BJ (cell line): ENCODE results near the gene TNRC6A. TPM values are rescaled to one million over a fixed set of nuclear protein-coding genes. Genes with fewer than 3 reads are reported as not detected.

Experiments used
- CTCF ChIA-PET: fragments of 350-600 bp; formaldehyde crosslinking; extraction: SDS; loops from one replicate; lab custom pipeline; 2021; ENCODE audit warnings: antibody characterized with exemption, inconsistent platforms; lab: Yijun Ruan, JAX
- POLR2A ChIA-PET: fragments of 300-600 bp; sonication (Branson Sonifier 250); formaldehyde crosslinking; extraction: SDS; loops from one replicate; lab custom pipeline; 2021; ENCODE audit warnings: antibody characterized with exemption; lab: Charles Lee
- DNase-seq: peaks from one replicate; pipeline ENCODE4 v3.0.0-alpha.2; 2011; ENCODE audit warnings: low read depth
- H3K27me3 ChIP-seq: 2 replicates; pipeline ENCODE4 v1.6.0; 2011; ENCODE audit warnings: low read length; ENCODE audit not compliant: control insufficient read depth, insufficient read depth
- H3K36me3 ChIP-seq: 2 replicates; pipeline ENCODE4 v1.5.1; 2011; ENCODE audit warnings: low read length; ENCODE audit not compliant: control insufficient read depth, insufficient read depth
- H3K4me3 ChIP-seq: 2 replicates; pipeline ENCODE4 v1.5.1; 2011; ENCODE audit warnings: low read depth, mild to moderate bottlenecking, control low read depth, low read length
- polyA plus RNA-seq: library from polyadenylated mRNA; depleted of rRNA; stranded (reverse); fragments of >200 nt; gene quantifications from 2 replicates; pipeline ENCODE4 v1.2.3, GENCODE V29; 2011
- TF ChIP-seq, protein P1 (sequence below): IDR thresholded peaks from 2 replicates; pipeline ENCODE4 v1.5.1; 2011; ENCODE audit warnings: low read depth, mild to moderate bottlenecking, control low read depth, inconsistent platforms, low read length, moderate library complexity; ENCODE audit not compliant: insufficient read depth

Gene TNRC6A
- polyA plus RNA-seq, 1 experiment: 44.8 TPM

DNA sequence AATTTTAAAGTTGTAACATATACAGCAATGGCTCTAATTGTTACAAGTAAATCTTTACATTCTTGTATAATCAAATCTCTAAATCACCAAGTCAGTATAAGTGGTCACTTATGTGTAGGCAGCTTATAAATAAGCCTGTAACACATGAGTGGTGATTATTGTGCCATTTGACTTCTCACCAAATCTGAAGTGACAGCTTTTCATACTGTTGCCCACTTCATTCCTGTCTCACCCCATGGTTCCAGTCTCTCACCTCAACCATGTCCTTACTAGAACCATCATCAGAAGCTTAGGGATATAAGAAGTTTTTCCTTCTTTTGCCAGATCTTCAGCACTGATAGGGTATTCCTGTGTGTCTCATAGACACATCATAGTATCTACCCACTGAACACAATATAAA is 23.5 kb downstream of the TNRC6A start:
- CTCF ChIA-PET: interaction anchor here (0.9 to 1.5 kb wide), 4 partner anchors 9 to 18 kb away, joined by 3 to 5 read pairs (median 4); no protein-coding TSS in a partner anchor

DNA sequence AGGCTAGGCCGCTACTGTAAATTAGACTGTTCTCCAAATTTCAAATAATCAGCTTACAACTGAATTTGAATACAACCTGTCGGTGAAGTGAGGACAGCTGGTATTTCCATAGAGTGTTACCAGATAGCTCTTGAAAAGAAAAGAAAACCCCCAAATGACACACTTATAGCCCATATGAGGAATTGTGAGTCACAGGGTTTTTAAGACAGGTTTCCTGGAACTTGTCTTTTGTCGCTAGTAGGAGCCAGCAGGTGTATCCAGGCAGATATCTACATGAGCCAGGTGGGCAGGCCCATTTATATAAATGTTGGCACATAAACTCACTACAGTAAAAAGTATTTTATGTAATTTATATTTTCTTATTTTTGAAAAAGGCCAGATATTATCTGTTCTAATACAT is 24.0 kb downstream of the TNRC6A start:
- CTCF ChIA-PET: interaction anchor here (0.9 to 1.5 kb wide), 4 partner anchors 9 to 19 kb away, joined by 3 to 5 read pairs (median 4); no protein-coding TSS in a partner anchor
- DNase-seq: no peak
- TF ChIP-seq, protein P1, sequence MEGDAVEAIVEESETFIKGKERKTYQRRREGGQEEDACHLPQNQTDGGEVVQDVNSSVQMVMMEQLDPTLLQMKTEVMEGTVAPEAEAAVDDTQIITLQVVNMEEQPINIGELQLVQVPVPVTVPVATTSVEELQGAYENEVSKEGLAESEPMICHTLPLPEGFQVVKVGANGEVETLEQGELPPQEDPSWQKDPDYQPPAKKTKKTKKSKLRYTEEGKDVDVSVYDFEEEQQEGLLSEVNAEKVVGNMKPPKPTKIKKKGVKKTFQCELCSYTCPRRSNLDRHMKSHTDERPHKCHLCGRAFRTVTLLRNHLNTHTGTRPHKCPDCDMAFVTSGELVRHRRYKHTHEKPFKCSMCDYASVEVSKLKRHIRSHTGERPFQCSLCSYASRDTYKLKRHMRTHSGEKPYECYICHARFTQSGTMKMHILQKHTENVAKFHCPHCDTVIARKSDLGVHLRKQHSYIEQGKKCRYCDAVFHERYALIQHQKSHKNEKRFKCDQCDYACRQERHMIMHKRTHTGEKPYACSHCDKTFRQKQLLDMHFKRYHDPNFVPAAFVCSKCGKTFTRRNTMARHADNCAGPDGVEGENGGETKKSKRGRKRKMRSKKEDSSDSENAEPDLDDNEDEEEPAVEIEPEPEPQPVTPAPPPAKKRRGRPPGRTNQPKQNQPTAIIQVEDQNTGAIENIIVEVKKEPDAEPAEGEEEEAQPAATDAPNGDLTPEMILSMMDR: no peak
- no peak overlapping the region for H3K4me3 ChIP-seq
- H3K36me3 ChIP-seq: peaks cover 1% of the 10 kb centered on the region; the same call in 1 of the 2 replicates
- no peaks in the 10 kb centered on the region for H3K27me3 ChIP-seq
- POLR2A ChIA-PET: no interaction called here

More for the DNA sequence above, 23.5 kb downstream of the TNRC6A start:
- peaks cover 1% of the 10 kb centered on the region; the same call in 1 of the 2 replicates for H3K36me3 ChIP-seq
- no peak overlapping the region for H3K4me3 ChIP-seq
- TF ChIP-seq, protein P1: no peak
- H3K27me3 ChIP-seq: no peaks in the 10 kb centered on the region
- POLR2A ChIA-PET: no interaction called here
- DNase-seq: no peak

DNA sequence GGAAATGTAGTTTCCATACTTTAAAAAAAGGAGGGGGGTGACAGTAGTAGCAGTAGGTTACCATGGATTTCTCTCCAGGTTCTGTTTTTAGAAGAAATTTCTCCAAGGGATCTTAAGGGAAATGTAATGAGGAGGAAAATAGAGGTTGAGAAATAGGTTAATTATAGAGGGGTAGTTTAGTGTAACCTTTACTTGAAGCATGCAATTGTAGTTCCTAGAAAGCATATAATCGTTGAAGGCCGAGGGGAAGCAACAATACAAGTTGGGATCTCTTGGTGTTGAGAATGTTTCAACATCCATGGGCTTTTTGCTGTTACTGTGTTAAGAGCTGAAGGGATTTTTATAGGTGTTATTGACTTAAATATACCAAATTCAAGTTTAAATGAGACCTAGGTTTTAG is 25.1 kb downstream of the TNRC6A start:
- H3K36me3 ChIP-seq: peaks cover 1% of the 10 kb centered on the region; the same call in 1 of the 2 replicates
- TF ChIP-seq, protein P1: no peak
- H3K4me3 ChIP-seq: no peak overlapping the region
- no peaks in the 10 kb centered on the region for H3K27me3 ChIP-seq
- ChIA-PET POLR2A (no interaction called here), CTCF (interaction anchor here (0.9 kb wide), 1 partner anchor 174 kb away, joined by 3 read pairs; no protein-coding TSS in a partner anchor)
- DNase-seq: no peak

DNA sequence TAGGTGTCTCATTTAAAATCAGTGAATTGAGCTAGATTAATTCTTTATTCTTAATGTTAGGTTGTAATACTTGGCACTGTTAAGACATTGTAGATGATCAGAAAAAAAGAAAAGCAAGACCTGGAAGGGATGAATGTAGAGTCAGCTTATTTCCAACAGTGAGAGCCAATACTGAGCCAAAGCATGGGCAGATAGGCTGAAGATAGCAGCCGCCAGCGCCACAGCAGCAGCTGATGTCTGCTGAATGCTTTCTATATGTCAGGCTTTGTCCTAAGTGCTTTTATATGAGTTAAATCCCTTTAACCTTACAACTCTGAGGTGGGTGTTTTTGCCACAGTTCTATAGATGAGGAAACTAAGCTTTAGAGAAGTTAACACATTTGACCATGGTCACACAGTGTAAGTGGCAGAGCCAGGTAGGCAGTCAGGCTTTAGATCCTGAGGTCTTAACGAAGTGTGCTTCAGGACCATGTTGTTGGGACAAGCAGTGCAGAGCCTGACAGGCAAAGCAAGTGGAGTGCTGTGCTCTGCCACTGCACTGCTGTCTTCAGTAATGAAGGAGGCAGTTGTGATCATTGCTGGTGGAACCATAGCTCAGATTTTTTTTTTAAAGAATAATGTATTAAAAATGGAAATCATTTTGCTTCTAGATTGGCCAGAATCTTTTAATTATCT is 25.9 kb downstream of the TNRC6A start:
- Histone ChIP-seq H3K36me3 (peaks cover 1% of the 10 kb centered on the region; the same call in 1 of the 2 replicates), H3K27me3 (no peaks in the 10 kb centered on the region), H3K4me3 (no peak overlapping the region)
- DNase-seq: no peak
- CTCF ChIA-PET: interaction anchor here (0.9 kb wide), 1 partner anchor 175 kb away, joined by 3 read pairs; no protein-coding TSS in a partner anchor
- TF ChIP-seq, protein P1: no peak
- POLR2A ChIA-PET: no interaction called here

DNA sequence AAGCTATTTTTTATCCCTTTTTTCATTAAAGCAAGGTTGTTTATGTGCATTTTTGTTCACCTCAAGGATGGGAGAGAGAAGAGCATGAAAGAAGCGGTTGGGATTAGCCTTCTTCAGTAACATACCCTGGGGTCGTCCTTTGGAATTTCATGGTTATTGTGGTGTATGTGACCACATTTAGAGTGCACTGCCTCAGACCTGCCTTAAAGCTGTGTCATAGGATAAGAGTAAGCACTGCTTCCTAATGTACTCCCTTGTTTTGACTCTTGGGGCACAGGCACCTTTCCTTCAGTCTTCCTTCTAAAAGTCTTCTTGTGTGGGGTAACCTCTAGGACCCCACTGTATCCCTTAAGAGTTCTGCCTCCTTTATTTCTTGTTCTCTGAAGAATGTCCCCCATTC is 28.9 kb downstream of the TNRC6A start:
- ChIA-PET CTCF (interaction anchor here (1.2 to 1.6 kb wide), 3 partner anchors 8 to 10 kb away, joined by 3 to 5 read pairs (median 4); no protein-coding TSS in a partner anchor), POLR2A (no interaction called here)
- Histone ChIP-seq H3K36me3 (peaks cover 3% of the 10 kb centered on the region), H3K27me3 (no peaks in the 10 kb centered on the region), H3K4me3 (no peak overlapping the region)
- DNase-seq: no peak
- TF ChIP-seq, protein P1: no peak
